Right lung (tissue), 10 donors: Measurements from ENCODE around the gene MIS12. TPM values are rescaled to one million over a fixed set of nuclear protein-coding genes. Genes with fewer than 3 reads are reported as not detected.

Experiments used
- DNase-seq, 2 donors: peaks; one replicate each; pipeline ENCODE4 v3.0.0-alpha.2; 2013
- long read RNA-seq, 8 donors: transcript quantifications; one replicate each; lab custom pipeline, GENCODE V29; 2026
- polyA plus RNA-seq, 5 donors: library from polyadenylated mRNA; unstranded; fragments of 120-200 nt; gene quantifications; one replicate each; pipeline versions ENCODE4 v1.2.1 to v1.2.3, GENCODE V29; 2013; ENCODE audit warnings: inconsistent platforms in 1 of 5, low replicate concordance in 1 of 5; ENCODE audit not compliant: insufficient read length in 5 of 5, insufficient read depth in 1 of 5

The MIS12 gene
- 10 to 100 TPM; 28.1 to 39.2 (median 32.7) TPM for polyA plus RNA-seq
- long read RNA-seq, donor 1, transcript MIS12-202 (2 exons, 2,204 nt), result major isoform, 5 of 8 reads
- long read RNA-seq, donor 1, partial matches to known transcripts, result 0 of 8 reads
- long read RNA-seq, donor 1, other reads (novel, unspliced or antisense), result 0 of 8 reads
- long read RNA-seq, donor 2, partial matches to known transcripts, result 0 of 4 reads
- long read RNA-seq, donor 2, other reads (novel, unspliced or antisense), result 0 of 4 reads
- long read RNA-seq, donor 3, partial matches to known transcripts, result 0 of 3 reads
- long read RNA-seq, donor 3, other reads (novel, unspliced or antisense), result 0 of 3 reads
- long read RNA-seq, donor 4, partial matches to known transcripts, result 0 of 2 reads
- long read RNA-seq, donor 4, other reads (novel, unspliced or antisense), result 0 of 2 reads
- long read RNA-seq, donor 5, transcript MIS12-202 (2 exons, 2,204 nt), result major isoform, 7 of 10 reads
- long read RNA-seq, donor 5, partial matches to known transcripts, result 0 of 10 reads
- long read RNA-seq, donor 5, other reads (novel, unspliced or antisense), result 0 of 10 reads
- long read RNA-seq, donor 6, transcript MIS12-202 (2 exons, 2,204 nt), result major isoform, 5 of 8 reads
- long read RNA-seq, donor 6, partial matches to known transcripts, result 0 of 8 reads
- long read RNA-seq, donor 6, other reads (novel, unspliced or antisense), result 0 of 8 reads
- long read RNA-seq, donor 7, partial matches to known transcripts, result 0 of 2 reads
- long read RNA-seq, donor 7, other reads (novel, unspliced or antisense), result 0 of 2 reads
- long read RNA-seq, donor 8, partial matches to known transcripts, result 0 of 2 reads
- long read RNA-seq, donor 8, other reads (novel, unspliced or antisense), result 0 of 2 reads

DNA sequence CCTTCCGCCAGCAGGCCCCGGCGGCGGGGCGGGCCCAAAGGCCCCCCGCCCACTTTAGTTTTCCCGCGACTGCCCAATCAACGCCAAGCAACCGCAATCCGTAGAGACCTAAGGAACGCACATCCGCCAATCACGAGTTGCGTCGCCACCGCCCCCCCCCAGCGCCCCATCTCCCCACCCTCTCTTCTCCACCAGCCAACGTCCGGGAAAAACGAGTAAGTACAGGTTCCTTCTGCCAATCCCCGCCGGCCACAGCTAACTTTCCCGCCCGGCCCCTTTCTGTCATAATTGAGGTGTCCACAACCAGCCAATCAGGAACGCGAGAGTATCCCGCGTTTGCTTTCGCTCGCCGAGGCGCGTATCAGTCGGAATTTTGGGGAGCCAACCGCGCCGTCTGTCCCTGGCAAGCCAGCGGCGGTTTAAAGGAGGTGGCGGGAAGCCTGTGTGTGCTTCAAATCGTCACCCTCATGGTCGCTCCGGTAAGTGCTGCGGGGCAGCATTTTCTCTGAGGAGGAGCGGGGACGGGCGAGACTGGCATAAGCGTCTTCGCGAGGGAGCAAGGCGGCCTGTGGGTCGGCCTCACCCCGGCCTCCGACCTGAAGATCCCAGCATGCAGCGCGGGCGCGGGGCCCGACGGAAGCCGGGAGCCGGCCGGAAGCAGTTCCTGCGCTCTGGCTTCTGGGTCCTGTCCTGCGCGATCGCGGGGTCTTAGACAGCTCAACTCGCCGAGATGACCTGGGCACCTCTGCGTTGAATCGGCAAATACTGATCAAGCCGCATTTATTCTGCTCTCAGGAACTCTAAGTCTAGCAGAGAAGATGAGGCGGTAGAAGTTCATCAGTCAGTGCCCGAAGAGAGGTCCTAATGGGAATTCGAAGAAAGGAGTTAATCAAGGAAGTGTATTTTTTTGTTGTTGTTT is at the start of gene MIS12:
Gene MIS12, plus strand, starts transcription at position 361 of the 919 bp plus-strand sequence. CDS start 2,297 bp downstream, outside the sequence.
- DNase-seq, result peak; percentile 98 to 99

DNA sequence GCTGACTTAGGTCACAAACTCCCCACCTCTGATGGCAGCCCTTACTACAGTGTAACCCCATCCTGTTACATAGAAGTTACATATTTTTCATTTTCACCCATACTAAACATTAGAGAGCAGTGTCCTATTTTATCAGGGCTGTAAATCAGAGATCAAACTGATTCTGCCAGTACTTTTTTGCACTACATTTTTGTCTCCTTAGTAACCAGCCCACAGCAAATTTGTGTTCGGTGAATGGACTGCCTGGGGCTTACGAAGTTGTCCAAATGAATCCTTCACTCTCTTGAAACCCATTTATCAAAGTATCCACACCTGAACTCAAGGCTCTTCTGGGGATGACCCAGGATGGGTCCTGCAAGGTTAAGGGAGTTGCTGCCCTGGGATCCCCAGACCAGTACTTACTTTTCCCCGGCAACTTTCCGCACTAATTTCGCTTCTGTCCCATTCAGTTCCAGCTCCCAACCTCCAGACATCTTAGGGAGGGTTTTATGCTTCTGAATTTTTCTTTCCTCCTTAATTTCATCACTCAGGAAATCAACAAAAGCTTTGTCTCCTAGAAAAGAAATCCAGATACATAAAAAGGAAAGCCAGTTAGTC is 48.5 kb upstream of the MIS12 start:
- no peak for DNase-seq

GRCh38 chr17:5438716-5439445 is 47.5 kb upstream of the MIS12 start, which contains the start of gene C1QBP:
TSS of gene C1QBP (minus strand) at chr17:5439155. CDS start at chr17:5439073, 82 bp downstream.
- peak; percentile 90 to 92 for DNase-seq

DNA sequence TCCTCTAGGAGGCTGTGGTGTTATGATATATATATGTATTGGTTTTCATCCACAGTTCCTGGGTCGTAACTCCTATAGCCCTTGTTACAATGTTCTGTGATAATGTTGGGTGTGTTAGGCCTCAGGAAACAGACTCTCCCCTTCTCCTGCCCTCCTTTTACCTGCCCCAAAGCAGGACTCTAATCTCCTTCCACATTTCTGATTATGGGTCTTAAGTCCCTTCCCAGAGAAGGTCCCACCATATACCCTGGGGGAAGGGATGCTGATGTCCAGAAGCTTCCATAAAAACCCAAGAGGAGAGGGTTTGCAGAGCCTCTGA is 47.0 kb upstream of the MIS12 start:
- DNase-seq, result no peak

- no peak for DNase-seq
Observed at GRCh38 chr17:5443728-5444127, 42.6 kb upstream of the MIS12 start.

DNA sequence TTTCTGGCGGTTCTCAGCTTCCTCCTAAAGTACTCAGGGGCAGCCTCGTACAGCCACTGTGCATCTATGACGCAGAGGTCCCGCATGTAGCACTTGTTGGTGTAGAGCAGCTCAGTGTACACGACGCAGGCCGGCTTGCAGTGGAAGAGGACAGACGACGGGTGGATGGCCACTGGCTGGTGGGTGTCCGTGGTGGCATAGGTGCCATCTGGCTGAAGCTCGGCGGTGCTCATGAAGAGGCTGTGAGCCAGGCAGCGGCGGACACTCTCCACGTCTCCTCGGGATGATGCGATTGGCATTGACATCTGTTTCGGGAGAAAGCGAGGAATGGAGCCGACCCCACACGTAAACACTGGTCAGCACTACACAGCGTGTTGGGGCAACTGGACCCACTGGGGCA is 42.2 kb upstream of the MIS12 start:
- DNase-seq, result no peak

GRCh38 chr17:5446786-5447185 is 39.6 kb upstream of the MIS12 start:
- DNase-seq, result no peak

GRCh38 chr17:5464717-5465507 is 21.5 kb upstream of the MIS12 start:
- no peak for DNase-seq

DNA sequence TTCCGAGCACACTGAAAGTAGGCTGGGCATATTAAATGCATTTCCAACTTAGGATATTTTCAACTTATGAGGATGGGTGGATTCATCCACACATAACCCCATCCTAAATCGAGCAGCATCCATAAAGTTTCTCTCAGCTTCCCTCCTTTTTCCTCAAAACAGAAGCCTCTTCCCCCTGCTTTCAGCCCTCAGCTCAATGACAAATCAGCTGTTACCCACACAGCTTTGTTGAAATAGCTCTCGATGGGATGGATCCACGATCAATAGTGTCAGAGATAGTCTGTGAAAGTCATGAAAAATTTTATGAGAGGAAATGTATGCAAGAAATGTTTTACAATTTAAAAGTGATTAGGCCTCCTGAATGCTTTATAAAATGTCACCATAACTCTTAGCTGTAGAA is 20.1 kb upstream of the MIS12 start:
- DNase-seq, result no peak

GRCh38 chr17:5467416-5467815 is 18.9 kb upstream of the MIS12 start:
- DNase-seq, result no peak

- DNase-seq, result no peak
Observed at GRCh38 chr17:5468075-5468473, 18.3 kb upstream of the MIS12 start.

DNA sequence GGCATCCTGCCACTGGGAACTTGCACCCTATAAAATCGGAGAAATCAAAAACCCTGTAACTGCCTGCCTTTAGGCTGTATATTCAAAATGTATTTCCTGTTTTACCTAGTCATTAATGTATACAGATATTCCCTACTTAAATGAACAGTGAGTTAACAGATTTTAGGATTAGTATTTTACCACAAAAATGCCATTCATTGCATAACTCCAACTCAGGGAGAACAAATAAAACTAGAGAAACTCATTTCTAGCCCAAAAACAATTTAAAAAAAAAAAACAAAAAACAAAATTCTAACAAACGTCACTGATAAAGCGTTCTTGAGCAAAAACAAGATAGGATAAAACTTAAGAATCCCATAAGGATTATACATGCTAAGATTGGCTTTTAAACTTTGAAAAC is 13.9 kb upstream of the MIS12 start:
- no peak for DNase-seq

GRCh38 chr17:5473906-5474305 is 12.5 kb upstream of the MIS12 start:
- DNase-seq, result no peak

- DNase-seq, result no peak
Observed at GRCh38 chr17:5478992-5479391, 7.4 kb upstream of the MIS12 start.

GRCh38 chr17:5480962-5481361 is 5.4 kb upstream of the MIS12 start:
- no peak for DNase-seq

DNA sequence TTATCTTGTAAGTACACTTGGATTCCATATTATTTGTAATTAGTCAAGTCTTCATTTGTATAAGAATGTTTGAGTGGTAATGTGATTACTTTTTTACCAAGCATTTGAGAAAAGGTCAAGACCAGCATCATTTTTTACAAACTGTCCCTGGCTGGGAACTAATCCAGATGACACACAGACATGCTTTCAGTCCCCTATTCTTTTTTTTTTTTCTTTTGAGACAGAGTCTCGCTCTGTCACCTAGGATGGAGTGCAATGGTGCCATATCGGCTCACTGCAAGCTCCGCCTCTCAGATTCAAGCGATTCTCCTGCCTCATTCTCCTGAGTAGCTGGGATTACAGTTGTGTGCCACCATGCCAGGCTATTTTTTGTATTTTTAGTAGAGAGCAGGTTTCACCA is 4.9 kb upstream of the MIS12 start:
- DNase-seq, result no peak

DNA sequence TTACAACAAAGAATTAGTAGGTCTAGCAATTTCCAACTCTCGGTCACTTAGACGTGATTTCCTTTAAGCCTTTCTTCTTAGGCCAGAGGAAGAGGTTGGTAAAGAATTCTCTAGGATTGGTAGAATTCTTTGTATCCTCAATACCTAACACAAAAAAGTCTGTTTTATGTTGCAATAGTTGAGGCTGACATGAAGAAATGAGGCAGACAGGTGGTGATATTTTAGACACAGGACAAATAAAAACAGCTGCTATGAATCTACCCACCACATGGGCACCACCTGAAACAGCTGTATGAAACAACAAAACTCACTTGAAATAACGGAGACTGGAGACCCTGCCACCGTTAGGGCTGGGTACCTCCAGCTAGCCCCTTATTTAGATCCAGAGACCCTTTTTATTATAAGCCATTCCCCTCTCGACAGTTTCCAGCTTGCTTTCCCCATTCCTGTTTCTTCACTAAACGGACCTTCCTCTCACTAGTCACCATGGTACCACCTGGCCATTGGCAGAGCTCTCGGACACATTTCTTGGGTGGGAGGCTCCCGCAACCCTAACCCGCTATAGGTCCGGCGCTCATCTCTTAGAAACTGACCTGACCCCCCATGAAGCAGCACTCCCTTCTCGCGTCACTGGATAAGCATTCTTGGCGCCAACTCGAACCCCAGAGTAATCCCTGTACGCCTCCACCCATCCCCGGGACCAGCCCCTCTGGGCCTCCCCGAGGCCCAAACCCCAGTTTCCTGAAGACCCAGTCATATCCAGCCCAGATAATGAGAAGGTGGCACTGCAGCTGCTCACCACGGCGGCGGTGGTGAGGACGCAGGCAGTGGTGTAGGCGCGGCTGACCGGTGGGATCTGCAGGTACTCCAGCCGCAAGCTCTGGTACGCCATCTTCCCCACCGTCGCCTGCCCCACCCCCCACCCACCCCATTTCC is 828 bp upstream of the MIS12 start, which contains the start of gene DERL2:
Gene DERL2, minus strand, starts transcription at position 909 of the 936 bp plus-strand sequence. Its CDS starts 17 bp downstream, at position 892.
- no peak for DNase-seq

GRCh38 chr17:5488752-5489151 is 2.4 kb downstream of the MIS12 start:
- DNase-seq, result no peak
